Measurements from ENCODE around the gene GLRA3. TPM values are rescaled to one million over a fixed set of nuclear protein-coding genes. Genes with fewer than 3 reads are reported as not detected.

The GLRA3 gene
- total and polyA plus RNA-seq, 8 donors, result 0.04 to 0.49 (median 0.12) TPM

DNA sequence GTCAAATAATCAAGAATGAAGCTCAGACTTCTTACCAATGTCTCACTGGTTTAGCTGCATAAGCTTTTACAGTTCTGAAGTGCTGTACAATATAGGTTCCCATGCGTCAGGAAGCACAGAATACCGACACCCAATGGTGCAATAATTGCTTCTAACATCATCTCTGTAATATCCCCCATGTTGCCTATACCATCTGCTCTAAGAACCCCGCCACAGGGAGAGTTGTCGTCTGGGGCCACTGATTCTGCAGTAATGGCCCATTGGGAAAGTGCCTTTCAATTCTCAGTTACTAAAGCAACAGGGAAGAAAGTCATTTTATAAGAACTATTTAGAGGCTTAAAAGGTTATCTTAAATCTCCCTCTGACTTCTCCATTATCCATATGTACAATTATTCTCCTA lies 94.9 kb downstream of the GLRA3 start:
- Histone ChIP-seq H3K9me3 (no peaks in the 10 kb centered on the region), H3K27ac (no peak overlapping the region), H3K36me3 (no peaks in the 10 kb centered on the region), H3K27me3 (no peaks in the 10 kb centered on the region), H3K4me3 (no peak overlapping the region), H3K4me1 (no peaks in the 10 kb centered on the region)
- no peak for DNase-seq
- no peak for FAIRE-seq
- intact Hi-C loops (cut with DNase I), result no loop called here
- 65 to 82% methylated on average over 4 of the region's 4 CpGs for WGBS, 2 donors
- ATAC-seq, result no peak
- TF ChIP-seq, protein P1, sequence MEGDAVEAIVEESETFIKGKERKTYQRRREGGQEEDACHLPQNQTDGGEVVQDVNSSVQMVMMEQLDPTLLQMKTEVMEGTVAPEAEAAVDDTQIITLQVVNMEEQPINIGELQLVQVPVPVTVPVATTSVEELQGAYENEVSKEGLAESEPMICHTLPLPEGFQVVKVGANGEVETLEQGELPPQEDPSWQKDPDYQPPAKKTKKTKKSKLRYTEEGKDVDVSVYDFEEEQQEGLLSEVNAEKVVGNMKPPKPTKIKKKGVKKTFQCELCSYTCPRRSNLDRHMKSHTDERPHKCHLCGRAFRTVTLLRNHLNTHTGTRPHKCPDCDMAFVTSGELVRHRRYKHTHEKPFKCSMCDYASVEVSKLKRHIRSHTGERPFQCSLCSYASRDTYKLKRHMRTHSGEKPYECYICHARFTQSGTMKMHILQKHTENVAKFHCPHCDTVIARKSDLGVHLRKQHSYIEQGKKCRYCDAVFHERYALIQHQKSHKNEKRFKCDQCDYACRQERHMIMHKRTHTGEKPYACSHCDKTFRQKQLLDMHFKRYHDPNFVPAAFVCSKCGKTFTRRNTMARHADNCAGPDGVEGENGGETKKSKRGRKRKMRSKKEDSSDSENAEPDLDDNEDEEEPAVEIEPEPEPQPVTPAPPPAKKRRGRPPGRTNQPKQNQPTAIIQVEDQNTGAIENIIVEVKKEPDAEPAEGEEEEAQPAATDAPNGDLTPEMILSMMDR (IDR thresholded peaks at IDR 0.05), result no peak

DNA sequence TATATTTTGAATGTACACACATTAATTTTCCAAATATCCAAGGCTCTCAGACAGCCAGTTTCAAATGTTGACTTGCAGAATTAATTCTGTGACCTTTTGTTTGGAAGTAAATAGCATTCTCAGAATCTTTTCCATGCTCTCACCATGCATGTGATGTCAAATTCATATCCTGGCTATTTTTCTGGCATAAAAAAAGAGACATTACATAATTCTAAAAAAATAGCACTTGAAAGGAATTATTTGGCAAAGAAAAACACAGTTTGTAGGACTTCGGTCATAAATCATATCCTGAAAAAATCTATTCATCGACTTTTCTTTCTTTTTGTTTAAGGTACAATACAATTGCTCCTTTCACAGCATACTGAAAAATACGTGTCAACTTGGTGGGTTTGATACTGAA lies 111.2 kb downstream of the GLRA3 start:
- TF ChIP-seq, protein P1 (IDR thresholded peaks at IDR 0.05), result no peak
- Histone ChIP-seq H3K4me1 (no peaks in the 10 kb centered on the region), H3K36me3 (no peaks in the 10 kb centered on the region), H3K9me3 (no peaks in the 10 kb centered on the region), H3K4me3 (no peak overlapping the region), H3K27me3 (no peaks in the 10 kb centered on the region), H3K27ac (no peak overlapping the region)
- intact Hi-C loops (cut with DNase I), result loop anchor here in 2 of 3 donors (10.0 kb wide), 2 partner anchors 343 to 353 kb away; no protein-coding TSS in a partner anchor
- DNase-seq, result no peak
- ATAC-seq, result peak in 1 of 4 donors; percentile 17
- FAIRE-seq, result no peak
- 2 to 5% methylated on average over 3 of the region's 3 CpGs for WGBS, 2 donors

DNA sequence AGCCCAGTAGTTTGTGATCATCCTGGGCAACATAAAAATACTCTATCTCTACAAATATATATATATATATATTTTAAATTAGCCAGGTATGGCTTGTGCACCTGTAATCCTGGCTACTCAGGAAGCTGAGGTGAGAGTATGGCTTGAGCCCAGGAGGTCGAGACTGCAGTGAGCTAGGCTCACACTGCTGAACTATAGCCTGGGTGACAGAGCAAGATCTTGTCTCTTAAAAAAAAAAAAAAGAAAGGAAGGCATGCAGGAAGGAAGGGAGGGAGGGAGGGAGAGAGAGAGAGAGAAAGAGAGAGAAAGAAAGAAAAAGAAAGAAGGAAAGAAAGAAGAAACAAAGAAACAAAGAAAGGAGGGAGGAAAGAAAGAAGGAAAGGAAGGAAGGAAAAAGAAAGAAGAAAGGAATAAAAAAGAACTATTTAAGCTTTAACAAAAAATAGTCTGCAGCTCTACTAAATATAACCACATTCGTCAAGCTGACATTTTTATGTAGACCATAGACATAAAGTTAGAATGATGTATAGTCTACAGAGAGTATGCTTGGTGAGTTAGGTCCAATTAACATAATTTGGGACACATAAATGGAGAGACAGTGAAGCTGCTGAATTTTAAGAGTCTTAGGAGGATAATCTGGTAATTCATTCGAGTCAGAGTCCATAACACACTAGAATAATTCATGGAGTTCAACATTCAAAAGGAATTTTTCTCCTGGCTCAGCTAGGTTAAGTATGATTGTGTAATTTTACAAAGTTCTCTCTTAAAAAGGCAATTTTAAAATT lies 111.9 kb downstream of the GLRA3 start:
- intact Hi-C loops (cut with DNase I), result loop anchor here in 2 of 3 donors (10.0 kb wide), 2 partner anchors 342 to 352 kb away; no protein-coding TSS in a partner anchor

DNA sequence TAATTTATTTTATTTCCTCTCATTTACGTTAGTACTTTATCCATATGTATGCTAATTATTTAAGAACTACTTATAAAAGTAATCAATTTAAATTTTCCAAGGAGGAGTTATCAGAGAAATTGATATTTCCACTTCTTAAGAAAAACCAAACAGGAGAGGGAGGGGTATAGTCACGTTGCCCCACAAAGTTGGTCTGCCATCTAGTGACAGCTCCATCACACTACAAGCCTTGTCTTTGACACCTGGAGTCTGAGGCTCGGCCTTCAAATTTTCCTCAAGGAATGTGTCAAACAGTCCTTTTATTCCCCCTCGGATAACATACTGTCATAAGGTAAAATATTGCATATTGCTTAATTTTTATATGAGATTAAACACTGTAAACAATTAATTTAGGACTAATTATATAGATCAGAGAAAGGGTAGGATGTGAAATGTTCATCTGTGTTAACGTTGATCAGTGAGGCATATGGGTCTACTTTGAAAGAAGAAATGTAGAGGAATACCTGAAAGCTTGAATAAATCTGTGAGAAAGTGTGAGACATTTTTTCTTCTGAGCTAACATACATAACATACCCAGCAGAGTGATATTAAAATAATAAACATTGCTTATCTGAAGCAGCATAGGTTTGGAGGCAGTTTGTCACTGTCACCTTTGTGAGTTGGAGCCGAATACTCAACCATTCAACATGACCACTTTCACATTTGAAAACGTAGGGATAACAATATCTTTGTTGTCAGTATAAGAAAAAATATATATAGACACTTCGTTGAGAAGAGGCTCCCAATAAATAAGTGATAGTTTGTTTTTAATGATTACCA lies 114.4 kb downstream of the GLRA3 start:
- Histone ChIP-seq H3K9me3 (no peaks in the 10 kb centered on the region), H3K27ac (no peak overlapping the region), H3K4me1 (no peaks in the 10 kb centered on the region), H3K36me3 (no peaks in the 10 kb centered on the region), H3K4me3 (no peak overlapping the region), H3K27me3 (no peaks in the 10 kb centered on the region)
- DNase-seq (peak in 3 of 6 donors; percentile 4 to 27 (median 15)), FAIRE-seq (no peak), ATAC-seq (peak in 3 of 4 donors; percentile 79 to 85 (median 79))
- TF ChIP-seq, protein P1 (IDR thresholded peaks at IDR 0.05), result peak; percentile 30 to 47 (median 40)
- 32 to 39% methylated on average over 8 of the region's 8 CpGs for WGBS, 2 donors
- intact Hi-C loops (cut with DNase I), result loop anchor here in 2 of 3 donors (10.0 kb wide), 2 partner anchors 340 to 350 kb away; no protein-coding TSS in a partner anchor

More for the DNA sequence above, 111.9 kb downstream of the GLRA3 start:
- Histone ChIP-seq H3K36me3 (no peaks in the 10 kb centered on the region), H3K4me1 (no peaks in the 10 kb centered on the region), H3K27me3 (no peaks in the 10 kb centered on the region), H3K27ac (no peak overlapping the region), H3K4me3 (no peak overlapping the region), H3K9me3 (no peaks in the 10 kb centered on the region)
- no peak for DNase-seq
- WGBS, 2 donors, result 27 to 42% methylated on average over 3 of the region's 3 CpGs
- FAIRE-seq, result no peak
- TF ChIP-seq, protein P1 (IDR thresholded peaks at IDR 0.05), result no peak
- ATAC-seq, result no peak
